ENCODE measurements around the gene DNAJC11.

DNA sequence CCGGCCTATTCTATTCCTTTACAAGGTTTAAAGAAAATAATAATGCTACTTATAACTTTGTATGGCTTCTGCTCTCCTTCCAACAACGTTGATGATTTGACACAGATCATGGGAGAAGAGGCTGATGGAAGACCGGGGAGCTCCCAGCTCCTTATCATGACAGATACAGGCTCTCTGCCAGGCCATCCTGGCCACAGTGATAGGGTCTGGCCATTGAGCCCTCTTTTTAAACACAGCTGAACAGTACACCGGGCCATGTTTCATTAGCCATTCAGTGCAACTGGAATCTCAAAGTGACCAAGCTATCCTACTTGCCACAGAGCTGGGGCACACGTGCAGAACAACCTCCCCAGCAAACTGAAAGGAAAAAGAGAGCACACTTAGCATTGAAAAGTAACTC lies 34.9 kb downstream of the DNAJC11 start:
- TF ChIP-seq, protein P1, sequence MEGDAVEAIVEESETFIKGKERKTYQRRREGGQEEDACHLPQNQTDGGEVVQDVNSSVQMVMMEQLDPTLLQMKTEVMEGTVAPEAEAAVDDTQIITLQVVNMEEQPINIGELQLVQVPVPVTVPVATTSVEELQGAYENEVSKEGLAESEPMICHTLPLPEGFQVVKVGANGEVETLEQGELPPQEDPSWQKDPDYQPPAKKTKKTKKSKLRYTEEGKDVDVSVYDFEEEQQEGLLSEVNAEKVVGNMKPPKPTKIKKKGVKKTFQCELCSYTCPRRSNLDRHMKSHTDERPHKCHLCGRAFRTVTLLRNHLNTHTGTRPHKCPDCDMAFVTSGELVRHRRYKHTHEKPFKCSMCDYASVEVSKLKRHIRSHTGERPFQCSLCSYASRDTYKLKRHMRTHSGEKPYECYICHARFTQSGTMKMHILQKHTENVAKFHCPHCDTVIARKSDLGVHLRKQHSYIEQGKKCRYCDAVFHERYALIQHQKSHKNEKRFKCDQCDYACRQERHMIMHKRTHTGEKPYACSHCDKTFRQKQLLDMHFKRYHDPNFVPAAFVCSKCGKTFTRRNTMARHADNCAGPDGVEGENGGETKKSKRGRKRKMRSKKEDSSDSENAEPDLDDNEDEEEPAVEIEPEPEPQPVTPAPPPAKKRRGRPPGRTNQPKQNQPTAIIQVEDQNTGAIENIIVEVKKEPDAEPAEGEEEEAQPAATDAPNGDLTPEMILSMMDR (IDR thresholded peaks at IDR 0.05; ENCODE audit: low read depth, low read length) = no peak
- no peak for TF ChIP-seq EZH2phosphoT487 (IDR thresholded peaks at IDR 0.05; ENCODE audit: low read depth)
